ENCODE measurements around the gene CDH13.
A peak's percentile ranks its signal among the peaks of the same experiment; 100 is the strongest.

Gene CDH13

DNA sequence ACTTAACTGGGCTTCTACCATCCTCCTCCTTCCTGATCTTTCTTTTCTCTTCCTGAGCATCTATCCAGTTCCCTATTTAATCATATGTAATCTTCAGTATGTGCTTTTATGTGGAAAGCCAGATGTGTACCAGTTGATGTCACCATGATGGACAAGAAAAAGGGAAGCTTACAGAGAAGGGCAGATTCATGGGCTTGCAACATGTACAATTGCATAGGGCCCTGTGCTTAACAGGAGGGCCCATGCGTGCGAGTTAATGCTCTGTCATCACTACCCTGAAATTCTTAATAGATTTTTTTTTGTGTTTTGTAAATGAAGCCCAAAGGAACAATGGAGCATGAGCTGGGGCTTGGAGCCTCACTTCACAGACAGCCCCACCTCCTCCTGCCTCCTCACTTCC is 124.3 kb downstream of the CDH13 start:
- DNase-seq: no peak

- no peak for DNase-seq
These were observed 125.4 kb downstream of the CDH13 start for GRCh38 chr16:82752172-82752571.

DNA sequence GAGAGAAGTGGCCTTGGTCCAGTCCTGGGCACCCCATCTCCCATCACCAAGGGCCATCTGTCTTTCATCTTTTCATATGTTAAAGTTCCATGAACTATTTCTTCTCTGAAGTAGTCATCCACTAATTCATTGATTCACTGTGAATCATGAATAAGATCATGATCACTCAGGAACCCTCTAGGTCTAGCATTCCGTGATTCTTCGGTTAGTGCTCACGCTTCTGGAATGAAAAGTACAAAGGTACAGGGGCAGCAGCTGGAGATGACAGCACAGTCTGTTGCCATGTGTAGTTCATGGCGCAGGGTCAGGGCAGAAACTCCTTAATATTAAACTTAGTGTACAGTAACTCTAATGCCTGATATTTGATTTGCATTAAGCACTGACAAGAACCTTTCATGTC is 127.1 kb downstream of the CDH13 start:
- no peak for DNase-seq

GRCh38 chr16:82754716-82755513 is 128.1 kb downstream of the CDH13 start:
- no peak for DNase-seq

- no peak for DNase-seq
These were observed 129.0 kb downstream of the CDH13 start for GRCh38 chr16:82755570-82756282.

GRCh38 chr16:82756283-82756599 is 129.5 kb downstream of the CDH13 start:
- no peak for DNase-seq

DNA sequence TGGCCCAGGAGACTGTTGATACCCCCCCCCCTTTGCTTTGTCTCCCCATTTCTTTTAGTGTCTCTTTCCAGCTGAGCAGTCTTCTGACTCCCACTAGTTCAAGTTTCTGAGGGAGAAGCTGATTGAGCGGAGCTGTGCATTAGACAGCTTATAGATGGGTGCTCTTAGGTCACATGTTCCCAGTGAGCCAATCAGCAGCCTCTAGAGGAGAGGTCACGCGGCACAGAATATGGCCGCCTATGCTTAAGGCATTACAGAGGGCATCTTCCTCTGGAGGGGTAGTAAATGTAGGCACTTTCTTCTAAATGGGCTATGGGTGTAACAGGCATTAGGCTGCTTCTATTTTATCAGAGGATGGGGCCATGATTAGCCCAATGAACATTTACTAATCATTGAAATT is 131.6 kb downstream of the CDH13 start:
- DNase-seq: no peak

GRCh38 chr16:82758904-82759303 is 132.1 kb downstream of the CDH13 start:
- DNase-seq: no peak

DNA sequence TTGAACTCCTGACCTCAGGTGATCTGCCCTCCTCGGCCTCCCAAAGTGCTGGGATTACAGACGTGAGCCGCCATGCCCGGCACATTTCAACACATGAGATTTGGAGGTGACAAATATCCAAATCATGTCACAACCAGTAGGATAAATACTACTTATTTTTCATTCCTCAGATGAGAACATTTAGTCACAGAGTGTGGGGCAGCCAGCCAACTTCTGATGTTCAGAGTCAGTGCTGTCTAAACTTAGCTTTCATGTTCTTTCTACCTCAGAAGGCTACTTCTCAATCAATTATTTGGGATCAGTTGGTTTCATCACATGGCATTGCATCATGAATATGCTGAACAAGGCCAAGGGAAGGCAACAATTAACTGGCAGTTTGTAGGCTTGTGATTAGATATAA is 134.5 kb downstream of the CDH13 start:
- DNase-seq: no peak

DNA sequence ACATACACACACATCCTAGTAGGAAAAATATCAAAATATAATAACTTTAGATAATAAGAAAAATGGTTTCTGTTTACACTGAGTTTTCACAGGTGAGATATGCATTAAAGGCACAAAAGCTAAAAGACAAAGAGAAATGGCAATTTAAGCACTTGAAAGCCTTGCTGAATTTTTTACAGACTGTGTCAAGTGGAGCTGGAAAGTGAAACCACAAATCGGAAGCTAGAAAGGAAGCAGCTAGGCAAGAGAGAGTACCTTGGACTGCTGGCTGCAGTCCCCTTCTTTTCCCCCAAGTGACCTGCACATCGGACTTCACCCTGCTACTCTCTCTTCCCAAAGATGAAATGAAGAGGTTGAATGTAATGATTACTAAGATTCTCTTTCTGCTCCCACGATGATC is 135.1 kb downstream of the CDH13 start:
- no peak for DNase-seq

DNA sequence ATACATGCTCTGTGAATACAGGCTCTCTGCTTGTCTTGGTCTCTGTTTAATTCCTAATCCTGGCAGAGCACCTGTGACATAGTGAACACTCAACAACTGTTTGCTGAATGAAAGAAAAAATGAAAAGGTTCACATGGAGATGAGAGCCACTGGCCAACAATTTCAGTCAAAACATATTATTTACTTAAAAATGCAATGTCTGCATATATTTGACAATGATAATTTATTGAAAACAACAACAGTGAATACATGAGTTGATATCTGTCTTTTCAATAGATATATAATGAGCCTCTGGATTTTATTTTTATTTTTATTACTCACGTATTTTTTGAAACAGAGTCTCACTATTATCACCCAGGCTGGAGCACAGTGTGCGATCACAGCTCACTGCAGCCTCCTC is 136.6 kb downstream of the CDH13 start:
- DNase-seq: no peak

- DNase-seq: no peak
These were observed 140.4 kb downstream of the CDH13 start for GRCh38 chr16:82767198-82767597.

- DNase-seq: no peak
These were observed 141.0 kb downstream of the CDH13 start for GRCh38 chr16:82767808-82768207.

- no peak for DNase-seq
These were observed 143.1 kb downstream of the CDH13 start for GRCh38 chr16:82769845-82770244.

DNA sequence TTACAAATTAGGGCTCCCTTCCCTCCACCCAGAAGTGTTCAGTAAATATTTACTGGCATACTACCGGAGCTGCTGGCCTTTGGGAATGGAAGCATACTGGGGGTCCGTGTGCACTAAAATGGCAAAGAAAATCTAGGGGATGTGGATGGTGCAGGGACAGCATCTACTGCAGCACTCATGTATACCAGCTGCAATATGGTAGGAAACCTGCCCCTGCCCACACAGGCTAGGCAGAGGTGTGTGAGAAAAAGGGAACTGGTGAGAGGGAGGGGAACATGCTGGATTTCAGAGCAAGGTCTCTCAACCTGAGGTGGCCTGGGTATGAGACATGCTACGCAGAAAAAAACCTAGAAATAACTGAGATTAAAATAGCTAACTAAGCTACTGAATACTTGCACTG is 145.4 kb downstream of the CDH13 start:
- DNase-seq: no peak

- no peak for DNase-seq
These were observed 146.2 kb downstream of the CDH13 start for GRCh38 chr16:82773018-82773417.

- peak in 1 of 2 donors; percentile 1 for DNase-seq
These were observed 149.8 kb downstream of the CDH13 start for GRCh38 chr16:82776470-82777146.

DNA sequence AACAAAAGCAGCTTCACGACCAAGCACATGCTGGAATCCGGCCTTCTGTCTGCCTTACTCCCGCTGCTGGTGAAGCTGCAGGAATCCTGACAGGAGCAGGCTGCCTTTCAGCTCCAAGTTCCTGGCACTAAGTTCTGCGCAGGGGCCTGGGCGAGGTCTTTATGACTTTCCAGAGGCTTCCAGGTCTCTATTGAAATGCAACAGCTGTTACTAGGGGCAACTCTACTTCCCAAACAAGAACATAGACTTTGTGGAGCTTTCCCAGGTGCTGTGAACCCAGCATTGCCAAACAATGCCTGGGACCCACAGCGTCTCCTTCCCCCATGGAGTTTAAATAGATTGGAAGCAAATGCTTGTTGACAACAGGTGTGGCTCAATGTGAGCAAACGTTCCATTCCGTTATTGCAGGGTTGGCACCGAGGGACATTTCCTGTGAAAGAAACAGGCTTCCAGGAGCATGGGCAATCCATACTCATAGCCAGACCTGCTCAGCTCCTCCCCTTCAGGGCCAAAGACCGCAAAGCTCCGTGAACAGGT is 156.0 kb downstream of the CDH13 start:
- no peak for DNase-seq

GRCh38 chr16:82783933-82784572 is 157.3 kb downstream of the CDH13 start:
- no peak for DNase-seq

GRCh38 chr16:82784573-82784968 is 157.8 kb downstream of the CDH13 start:
- DNase-seq: no peak

- DNase-seq: no peak
These were observed 161.5 kb downstream of the CDH13 start for GRCh38 chr16:82788225-82788624.

DNA sequence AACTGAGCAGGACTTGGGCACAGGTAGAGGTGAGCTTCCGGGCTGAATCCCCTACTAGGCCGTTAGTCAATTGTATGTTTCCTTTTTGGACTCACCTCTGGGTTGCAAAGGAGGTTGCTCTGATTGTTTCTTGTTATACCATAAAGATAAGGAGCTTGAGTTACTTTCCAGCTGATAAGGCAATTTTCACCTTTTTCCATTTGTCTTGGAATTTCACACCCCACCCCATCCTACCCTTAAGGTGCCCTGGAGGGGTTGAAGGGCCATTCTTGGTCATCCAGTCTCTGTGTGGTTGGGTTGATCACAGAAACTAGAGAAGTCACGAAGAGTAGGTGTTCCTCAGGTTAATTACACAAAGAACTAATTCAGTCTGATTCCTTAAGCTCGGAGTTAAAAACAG is 162.2 kb downstream of the CDH13 start:
- no peak for DNase-seq

GRCh38 chr16:82792693-82793092 is 165.9 kb downstream of the CDH13 start:
- no peak for DNase-seq
